K562 (cell line): ENCODE measurements around the gene UFC1. TPM values are rescaled to one million over a fixed set of nuclear protein-coding genes. Genes with fewer than 3 reads are reported as not detected.

ENCODE experiments used
- CBFB ChIP-seq: sonication (generic); formaldehyde crosslinking; IDR thresholded peaks from 2 replicates; pipeline ENCODE4 v1.4.0; 2020; ENCODE audit warnings: mild to moderate bottlenecking, missing genetic modification reagents
- CBX5 ChIP-seq: IDR thresholded peaks from 2 replicates; pipeline ENCODE4 v1.6.1; 2014; ENCODE audit warnings: low read depth, borderline replicate concordance
- EGR1 ChIP-seq: fragments of 450-650 bp; conservative IDR thresholded peaks from 2 replicates; pipeline ENCODE4 v1.6.1; 2017; ENCODE audit warnings: mild to moderate bottlenecking
- FOXK1 ChIP-seq: sonication (generic); formaldehyde crosslinking; IDR thresholded peaks from 2 replicates; pipeline ENCODE4 v1.8.0; 2022; ENCODE audit warnings: missing genetic modification reagents, mild to moderate bottlenecking, borderline replicate concordance
- FOXK2 ChIP-seq, 2 experiments: fragments of 450-650 bp; IDR thresholded peaks in 1 of 2; conservative IDR thresholded peaks in 1 of 2; 2 replicates each; pipeline ENCODE4 v1.6.1; 2016; ENCODE audit warnings: low read depth in 2 of 2, mild to moderate bottlenecking in 1 of 2
- HNRNPK ChIP-seq: fragments of 200-400 bp; formaldehyde crosslinking; IDR thresholded peaks from one replicate; pipeline ENCODE4 v1.6.1; 2018; ENCODE audit warnings: mild to moderate bottlenecking, low read depth, low read length; ENCODE audit not compliant: poor library complexity, severe bottlenecking
- MAFF ChIP-seq: IDR thresholded peaks from 2 replicates; pipeline ENCODE4 v1.6.1; 2012; ENCODE audit warnings: low read length, improper control_type of control experiment
- NCOA6 ChIP-seq: fragments of 450-650 bp; IDR thresholded peaks from 2 replicates; pipeline ENCODE4 v1.6.1; 2017; ENCODE audit warnings: mild to moderate bottlenecking
- NR1H2 ChIP-seq: sonication (generic); formaldehyde crosslinking; IDR thresholded peaks from 2 replicates; pipeline ENCODE4 v1.4.0; 2020; ENCODE audit warnings: mild to moderate bottlenecking, missing genetic modification reagents
- POLR2AphosphoS5 ChIP-seq: IDR thresholded peaks from 2 replicates; pipeline ENCODE4 v1.6.1; 2011; ENCODE audit warnings: mild to moderate bottlenecking, low read depth, low read length, moderate library complexity; ENCODE audit not compliant: control insufficient read depth, insufficient read depth
- POU5F1 ChIP-seq: fragments of 150-350 bp; IDR thresholded peaks from 2 replicates; pipeline ENCODE4 v1.6.1; 2014; ENCODE audit warnings: borderline replicate concordance, low read length, low read depth, mild to moderate bottlenecking; ENCODE audit not compliant: partially characterized antibody
- SIX5 ChIP-seq, 2 experiments: IDR thresholded peaks; 2 replicates each; pipeline ENCODE4 v1.6.1; 2011; ENCODE audit warnings: low read length in 2 of 2, borderline replicate concordance in 1 of 2, low read depth in 1 of 2, mild to moderate bottlenecking in 1 of 2, moderate library complexity in 1 of 2; ENCODE audit not compliant: insufficient read depth in 1 of 2
- TCFL5 ChIP-seq: fragments of 250-450 bp; sonication (Bioruptor Pico); conservative IDR thresholded peaks from 2 replicates; pipeline ENCODE4 v1.6.1; 2021; ENCODE audit warnings: mild to moderate bottlenecking, moderate library complexity, matching md5 sums
- ZNF165 ChIP-seq: fragments of 250-450 bp; sonication (Bioruptor Pico); IDR thresholded peaks from 2 replicates; pipeline ENCODE4 v1.4.0; 2020; ENCODE audit warnings: borderline replicate concordance
- ZZZ3 ChIP-seq: fragments of 450-650 bp; IDR thresholded peaks from 2 replicates; pipeline ENCODE4 v1.6.1; 2016; ENCODE audit warnings: antibody characterized with exemption, mild to moderate bottlenecking, moderate library complexity
- polyA plus RNA-seq, 8 experiments: library from polyadenylated mRNA; depleted of rRNA in 4 of 8; stranded (reverse) in 5 of 8; unstranded in 3 of 8; fragments of >200 nt; fragmentation: Nextera tagmentation in 2 of 8; fragmentation: Illumina TruSeq in 1 of 8; extraction: Ambion mirVana in 2 of 8; extraction: Trizol in 1 of 8; gene quantifications; 2 replicates each; pipeline versions ENCODE4 v1.2.1 to v1.2.3, GENCODE V29; 2011 to 2014; ENCODE audit warnings: inconsistent platforms in 1 of 8, missing spikeins in 1 of 8
- total RNA-seq, 7 experiments: library from RNA; depleted of rRNA in 6 of 7; stranded (reverse); fragments of >200 nt in 6 of 7; fragmentation: Illumina TruSeq in 2 of 7; extraction: Trizol in 2 of 7; gene quantifications; 2 replicates each; pipeline versions ENCODE4 v1.2.1 to v1.2.3, GENCODE V29; 2011 to 2021; ENCODE audit warnings: low replicate concordance in 1 of 7
- TF ChIP-seq, protein P1 (sequence below): fragments of 450-650 bp; IDR thresholded peaks from 2 replicates; pipeline ENCODE4 v1.6.1; 2018; ENCODE audit not compliant: partially characterized antibody
- TF ChIP-seq, protein P2 (sequence below): fragments of 450-650 bp; IDR thresholded peaks from 2 replicates; pipeline ENCODE4 v1.6.1; 2016; ENCODE audit warnings: borderline replicate concordance
- TF ChIP-seq, protein P3 (sequence below), 3 experiments: IDR thresholded peaks in 2 of 3; conservative IDR thresholded peaks in 1 of 3; 2 replicates each; pipeline ENCODE4 v1.5.1; 2011 to 2012; ENCODE audit warnings: low read length in 3 of 3, mild to moderate bottlenecking in 3 of 3, control low read depth in 2 of 3, improper control_type of control experiment in 1 of 3, inconsistent platforms in 1 of 3, low read depth in 1 of 3, mixed read lengths in 1 of 3, moderate library complexity in 1 of 3; ENCODE audit not compliant: insufficient read depth in 2 of 3

UFC1 gene
- total and polyA plus RNA-seq, 9 of the 15 experiments (the other 6 are each of a cell fraction or from before 2014, with no cell fraction given) = 92.8 to 220 (median 161) TPM

DNA sequence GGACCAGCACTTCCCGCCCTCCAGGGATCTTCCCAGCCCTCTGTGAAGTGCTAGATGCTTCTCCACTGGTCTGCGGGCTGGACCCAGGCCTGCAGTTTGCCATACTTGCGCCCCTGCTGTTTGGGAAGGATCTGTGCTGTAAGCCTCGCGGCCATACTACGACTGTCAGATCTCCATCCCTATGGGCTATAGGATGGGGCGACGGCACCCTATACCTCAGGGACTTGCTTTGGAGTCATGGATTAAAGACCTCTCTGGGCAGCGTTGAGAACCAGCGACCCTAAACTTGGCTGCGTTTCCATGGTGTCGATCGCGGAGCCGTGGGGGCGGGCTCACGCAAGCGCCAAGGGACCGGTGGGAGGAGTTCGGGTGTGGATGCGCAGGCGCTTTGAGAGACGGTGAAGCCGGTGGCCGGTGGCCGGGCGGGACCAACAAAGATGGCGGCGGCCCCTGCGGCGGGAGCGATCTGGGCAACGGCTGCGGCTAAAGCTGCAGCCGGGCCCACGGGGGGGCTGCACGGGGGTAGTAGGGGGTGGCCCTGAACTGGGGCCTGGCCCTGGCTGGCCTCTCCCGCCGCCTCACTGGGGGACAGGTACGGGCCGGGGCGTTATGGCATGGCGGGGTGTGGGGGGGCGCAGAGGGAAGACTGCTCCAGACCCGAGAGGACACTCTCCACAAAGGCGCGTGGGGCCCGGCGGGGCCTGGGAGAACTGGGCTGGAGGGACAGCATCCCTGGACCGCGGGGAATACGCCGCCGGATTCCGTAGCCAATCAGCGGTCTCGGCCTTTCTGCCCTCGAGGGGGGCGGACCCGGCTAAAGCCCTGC is 5.5 kb downstream of the UFC1 start, which contains the start of gene USP21 (continued):
- TF ChIP-seq POU5F1 (peak; percentile 77), EGR1 (peak; percentile 76), TCFL5 (CRISPR knock-in tag) (no peak), FOXK2 (conservative IDR thresholded peaks at IDR 0.05 in 1 of 2, IDR thresholded peaks at IDR 0.05 in 1 of 2; ENCODE audit: low read depth in 2 of 2) (no peak), POLR2AphosphoS5 (peak; percentile 73), SIX5 (IDR thresholded peaks at IDR 0.05; ENCODE audit: borderline replicate concordance in 1 of 2, insufficient read depth in 1 of 2, low read depth in 1 of 2, low read length in 2 of 2) (peak; percentile 34 to 38; a peak in 2 of 4 replicates), HNRNPK (no peak), CBFB (CRISPR knock-in tag) (0 out of 2 replicates have a peak, but pooled peaks have one; percentile 64), ZNF165 (CRISPR knock-in tag) (no peak), CBX5 (no peak), NCOA6 (no peak), MAFF (no peak), FOXK1 (peak; percentile 43; the same call in 1 of the 2 replicates), ZZZ3 (no peak), NR1H2 (CRISPR knock-in tag) (no peak)
- TF ChIP-seq, protein P1, sequence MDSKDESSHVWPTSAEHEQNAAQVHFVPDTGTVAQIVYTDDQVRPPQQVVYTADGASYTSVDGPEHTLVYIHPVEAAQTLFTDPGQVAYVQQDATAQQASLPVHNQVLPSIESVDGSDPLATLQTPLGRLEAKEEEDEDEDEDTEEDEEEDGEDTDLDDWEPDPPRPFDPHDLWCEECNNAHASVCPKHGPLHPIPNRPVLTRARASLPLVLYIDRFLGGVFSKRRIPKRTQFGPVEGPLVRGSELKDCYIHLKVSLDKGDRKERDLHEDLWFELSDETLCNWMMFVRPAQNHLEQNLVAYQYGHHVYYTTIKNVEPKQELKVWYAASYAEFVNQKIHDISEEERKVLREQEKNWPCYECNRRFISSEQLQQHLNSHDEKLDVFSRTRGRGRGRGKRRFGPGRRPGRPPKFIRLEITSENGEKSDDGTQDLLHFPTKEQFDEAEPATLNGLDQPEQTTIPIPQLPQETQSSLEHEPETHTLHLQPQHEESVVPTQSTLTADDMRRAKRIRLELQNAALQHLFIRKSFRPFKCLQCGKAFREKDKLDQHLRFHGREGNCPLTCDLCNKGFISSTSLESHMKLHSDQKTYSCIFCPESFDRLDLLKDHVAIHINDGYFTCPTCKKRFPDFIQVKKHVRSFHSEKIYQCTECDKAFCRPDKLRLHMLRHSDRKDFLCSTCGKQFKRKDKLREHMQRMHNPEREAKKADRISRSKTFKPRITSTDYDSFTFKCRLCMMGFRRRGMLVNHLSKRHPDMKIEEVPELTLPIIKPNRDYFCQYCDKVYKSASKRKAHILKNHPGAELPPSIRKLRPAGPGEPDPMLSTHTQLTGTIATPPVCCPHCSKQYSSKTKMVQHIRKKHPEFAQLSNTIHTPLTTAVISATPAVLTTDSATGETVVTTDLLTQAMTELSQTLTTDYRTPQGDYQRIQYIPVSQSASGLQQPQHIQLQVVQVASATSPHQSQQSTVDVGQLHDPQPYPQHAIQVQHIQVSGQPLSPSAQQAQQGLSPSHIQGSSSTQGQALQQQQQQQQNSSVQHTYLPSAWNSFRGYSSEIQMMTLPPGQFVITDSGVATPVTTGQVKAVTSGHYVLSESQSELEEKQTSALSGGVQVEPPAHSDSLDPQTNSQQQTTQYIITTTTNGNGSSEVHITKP = no peak
- TF ChIP-seq, protein P2, sequence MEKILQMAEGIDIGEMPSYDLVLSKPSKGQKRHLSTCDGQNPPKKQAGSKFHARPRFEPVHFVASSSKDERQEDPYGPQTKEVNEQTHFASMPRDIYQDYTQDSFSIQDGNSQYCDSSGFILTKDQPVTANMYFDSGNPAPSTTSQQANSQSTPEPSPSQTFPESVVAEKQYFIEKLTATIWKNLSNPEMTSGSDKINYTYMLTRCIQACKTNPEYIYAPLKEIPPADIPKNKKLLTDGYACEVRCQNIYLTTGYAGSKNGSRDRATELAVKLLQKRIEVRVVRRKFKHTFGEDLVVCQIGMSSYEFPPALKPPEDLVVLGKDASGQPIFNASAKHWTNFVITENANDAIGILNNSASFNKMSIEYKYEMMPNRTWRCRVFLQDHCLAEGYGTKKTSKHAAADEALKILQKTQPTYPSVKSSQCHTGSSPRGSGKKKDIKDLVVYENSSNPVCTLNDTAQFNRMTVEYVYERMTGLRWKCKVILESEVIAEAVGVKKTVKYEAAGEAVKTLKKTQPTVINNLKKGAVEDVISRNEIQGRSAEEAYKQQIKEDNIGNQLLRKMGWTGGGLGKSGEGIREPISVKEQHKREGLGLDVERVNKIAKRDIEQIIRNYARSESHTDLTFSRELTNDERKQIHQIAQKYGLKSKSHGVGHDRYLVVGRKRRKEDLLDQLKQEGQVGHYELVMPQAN = 0 out of 2 replicates have a peak, but pooled peaks have one; percentile 44
- TF ChIP-seq, protein P3, sequence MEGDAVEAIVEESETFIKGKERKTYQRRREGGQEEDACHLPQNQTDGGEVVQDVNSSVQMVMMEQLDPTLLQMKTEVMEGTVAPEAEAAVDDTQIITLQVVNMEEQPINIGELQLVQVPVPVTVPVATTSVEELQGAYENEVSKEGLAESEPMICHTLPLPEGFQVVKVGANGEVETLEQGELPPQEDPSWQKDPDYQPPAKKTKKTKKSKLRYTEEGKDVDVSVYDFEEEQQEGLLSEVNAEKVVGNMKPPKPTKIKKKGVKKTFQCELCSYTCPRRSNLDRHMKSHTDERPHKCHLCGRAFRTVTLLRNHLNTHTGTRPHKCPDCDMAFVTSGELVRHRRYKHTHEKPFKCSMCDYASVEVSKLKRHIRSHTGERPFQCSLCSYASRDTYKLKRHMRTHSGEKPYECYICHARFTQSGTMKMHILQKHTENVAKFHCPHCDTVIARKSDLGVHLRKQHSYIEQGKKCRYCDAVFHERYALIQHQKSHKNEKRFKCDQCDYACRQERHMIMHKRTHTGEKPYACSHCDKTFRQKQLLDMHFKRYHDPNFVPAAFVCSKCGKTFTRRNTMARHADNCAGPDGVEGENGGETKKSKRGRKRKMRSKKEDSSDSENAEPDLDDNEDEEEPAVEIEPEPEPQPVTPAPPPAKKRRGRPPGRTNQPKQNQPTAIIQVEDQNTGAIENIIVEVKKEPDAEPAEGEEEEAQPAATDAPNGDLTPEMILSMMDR (IDR thresholded peaks at IDR 0.05 in 2 of 3, conservative IDR thresholded peaks at IDR 0.05 in 1 of 3; ENCODE audit: insufficient read depth in 2 of 3, low read depth in 1 of 3, low read length in 3 of 3) = peak; percentile 25 to 62 (median 29); a peak in 5 of 6 replicates
